ENCODE data around the gene NCAM2. TPM values are rescaled to one million over a fixed set of nuclear protein-coding genes. Genes with fewer than 3 reads are reported as not detected.

Gene NCAM2
- total RNA-seq, 1 experiment from 2014 or later: not detected

DNA sequence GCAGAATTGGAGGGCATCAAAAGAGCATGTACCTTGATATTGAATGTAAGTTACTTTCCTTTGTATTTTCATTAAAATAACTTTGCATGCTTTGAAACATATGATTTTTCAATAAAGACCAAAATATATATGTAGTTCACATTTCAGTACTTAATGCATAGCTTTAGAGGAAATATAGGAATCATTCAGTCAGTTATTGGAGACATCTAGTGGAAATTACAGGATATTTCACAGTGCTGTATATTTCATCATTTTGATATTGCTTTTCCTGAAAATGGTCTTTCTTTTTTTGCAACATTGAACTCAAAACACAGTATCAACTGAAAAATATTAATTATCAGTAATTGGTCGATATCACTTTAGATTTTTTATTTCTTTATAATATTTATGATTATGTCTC is 375.8 kb downstream of the NCAM2 start:
- Mint-ChIP-seq H3K27me3 (ENCODE audit: insufficient read depth, unreplicated experiment) (no peaks in the 10 kb centered on the region), H3K27ac (ENCODE audit: low read depth, unreplicated experiment) (no peak overlapping the region), H3K36me3 (ENCODE audit: insufficient read depth, unreplicated experiment) (no peaks in the 10 kb centered on the region), H3K4me1 (ENCODE audit: insufficient read depth, unreplicated experiment) (no peaks in the 10 kb centered on the region), H3K4me3 (ENCODE audit: unreplicated experiment) (no peak overlapping the region), H3K9me3 (ENCODE audit: unreplicated experiment) (no peaks in the 10 kb centered on the region)
- intact Hi-C loops (cut with micrococcal nuclease): loop anchor here (2.0 kb wide), 1 partner anchor 209 kb away; no protein-coding TSS in a partner anchor
- CTCF ChIA-PET: interaction anchor here (0.7 to 1.3 kb wide), 6 partner anchors 9 to 548 kb away, joined by 3 to 5 read pairs (median 3); no protein-coding TSS in a partner anchor
- DNase-seq (ENCODE audit: unreplicated experiment): peak; percentile 3
- POLR2A ChIA-PET: interaction anchor here (1.2 kb wide), 1 partner anchor 374 kb away, joined by 3 read pairs; no protein-coding TSS in a partner anchor
- TF ChIP-seq, protein P1, sequence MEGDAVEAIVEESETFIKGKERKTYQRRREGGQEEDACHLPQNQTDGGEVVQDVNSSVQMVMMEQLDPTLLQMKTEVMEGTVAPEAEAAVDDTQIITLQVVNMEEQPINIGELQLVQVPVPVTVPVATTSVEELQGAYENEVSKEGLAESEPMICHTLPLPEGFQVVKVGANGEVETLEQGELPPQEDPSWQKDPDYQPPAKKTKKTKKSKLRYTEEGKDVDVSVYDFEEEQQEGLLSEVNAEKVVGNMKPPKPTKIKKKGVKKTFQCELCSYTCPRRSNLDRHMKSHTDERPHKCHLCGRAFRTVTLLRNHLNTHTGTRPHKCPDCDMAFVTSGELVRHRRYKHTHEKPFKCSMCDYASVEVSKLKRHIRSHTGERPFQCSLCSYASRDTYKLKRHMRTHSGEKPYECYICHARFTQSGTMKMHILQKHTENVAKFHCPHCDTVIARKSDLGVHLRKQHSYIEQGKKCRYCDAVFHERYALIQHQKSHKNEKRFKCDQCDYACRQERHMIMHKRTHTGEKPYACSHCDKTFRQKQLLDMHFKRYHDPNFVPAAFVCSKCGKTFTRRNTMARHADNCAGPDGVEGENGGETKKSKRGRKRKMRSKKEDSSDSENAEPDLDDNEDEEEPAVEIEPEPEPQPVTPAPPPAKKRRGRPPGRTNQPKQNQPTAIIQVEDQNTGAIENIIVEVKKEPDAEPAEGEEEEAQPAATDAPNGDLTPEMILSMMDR (IDR thresholded peaks at IDR 0.05; ENCODE audit: unreplicated experiment): no peak
- BruUV-seq (replicated peaks): no TSS peak

DNA sequence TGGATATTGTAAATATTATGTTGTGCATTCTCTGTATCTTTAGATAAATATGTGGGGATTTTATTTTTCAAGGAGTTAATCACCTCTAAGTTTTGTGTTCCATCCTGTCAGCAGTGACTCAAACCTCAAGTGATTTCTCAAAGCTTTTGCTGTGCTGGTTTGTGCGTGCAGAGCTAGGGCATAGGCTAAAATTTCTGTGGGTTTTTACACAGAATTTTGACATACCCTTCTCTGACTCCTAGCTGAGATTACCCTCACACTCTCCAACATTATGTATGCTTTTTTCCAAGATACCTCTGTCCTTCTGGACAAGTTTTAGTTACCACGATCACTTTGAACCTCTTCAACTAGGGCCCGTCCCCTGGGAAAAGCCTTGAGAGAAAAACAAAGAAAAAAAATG is 384.9 kb downstream of the NCAM2 start:
- ChIA-PET POLR2A (interaction anchor here (0.7 kb wide), 1 partner anchor 503 kb away, joined by 3 read pairs; no protein-coding TSS in a partner anchor), CTCF (no interaction called here)
- H3K36me3 Mint-ChIP-seq (ENCODE audit: insufficient read depth, unreplicated experiment): no peaks in the 10 kb centered on the region
- TF ChIP-seq, protein P1 (IDR thresholded peaks at IDR 0.05; ENCODE audit: unreplicated experiment): no peak
- H3K4me1 Mint-ChIP-seq (ENCODE audit: insufficient read depth, unreplicated experiment): no peaks in the 10 kb centered on the region
- BruUV-seq (replicated peaks): no TSS peak
- peaks cover 4% of the 10 kb centered on the region for H3K9me3 Mint-ChIP-seq (ENCODE audit: unreplicated experiment)
- no peak overlapping the region for H3K4me3 Mint-ChIP-seq (ENCODE audit: unreplicated experiment)
- H3K27ac Mint-ChIP-seq (ENCODE audit: low read depth, unreplicated experiment): peak overlapping the region; percentile 46
- DNase-seq (ENCODE audit: unreplicated experiment): peak; percentile 15
- intact Hi-C loops (cut with micrococcal nuclease): no loop called here
- H3K27me3 Mint-ChIP-seq (ENCODE audit: insufficient read depth, unreplicated experiment): no peaks in the 10 kb centered on the region

DNA sequence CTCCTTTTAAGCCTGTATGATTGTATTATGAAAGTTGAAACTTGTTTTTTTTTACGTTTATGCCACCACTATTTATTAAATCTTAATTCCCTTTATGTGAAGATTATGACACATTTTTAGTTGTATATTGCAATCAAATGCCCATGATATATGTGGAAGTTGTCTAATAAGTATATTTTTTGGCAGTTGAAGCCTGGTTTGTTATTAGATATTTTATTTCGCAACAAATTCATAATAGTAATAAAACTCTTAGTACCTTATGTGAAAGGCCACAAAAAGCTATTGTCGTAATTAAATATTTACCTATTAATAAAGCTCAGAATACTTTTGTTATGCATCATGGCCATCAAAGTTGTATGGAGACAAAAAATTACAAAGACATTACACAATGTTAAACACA is 386.8 kb downstream of the NCAM2 start:
- no peak for DNase-seq (ENCODE audit: unreplicated experiment)
- intact Hi-C loops (cut with micrococcal nuclease): no loop called here
- Mint-ChIP-seq H3K4me1 (ENCODE audit: insufficient read depth, unreplicated experiment) (no peaks in the 10 kb centered on the region), H3K27ac (ENCODE audit: low read depth, unreplicated experiment) (no peak overlapping the region), H3K27me3 (ENCODE audit: insufficient read depth, unreplicated experiment) (no peaks in the 10 kb centered on the region), H3K4me3 (ENCODE audit: unreplicated experiment) (no peak overlapping the region), H3K36me3 (ENCODE audit: insufficient read depth, unreplicated experiment) (no peaks in the 10 kb centered on the region), H3K9me3 (ENCODE audit: unreplicated experiment) (peaks cover 18% of the 10 kb centered on the region)
- ChIA-PET POLR2A (no interaction called here), CTCF (no interaction called here)
- TF ChIP-seq, protein P1 (IDR thresholded peaks at IDR 0.05; ENCODE audit: unreplicated experiment): no peak
- BruUV-seq (replicated peaks): no TSS peak

DNA sequence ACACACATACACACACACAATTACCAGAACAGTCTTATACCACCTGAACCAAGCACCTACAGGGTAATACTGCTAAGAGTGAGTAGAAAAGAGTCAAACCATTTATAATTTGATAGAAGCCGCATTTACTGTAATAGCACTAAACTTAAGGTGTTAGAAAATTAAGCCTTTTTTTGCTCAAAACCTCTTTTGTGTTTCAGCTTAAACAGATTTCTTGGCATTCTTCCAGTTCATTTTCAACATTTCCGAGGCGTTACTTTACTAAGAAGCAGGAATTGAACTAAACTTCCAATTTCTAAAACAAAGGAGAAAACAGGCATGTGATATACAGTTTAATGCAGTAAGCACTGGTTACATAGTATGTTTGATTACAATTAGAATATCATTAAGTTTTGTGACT is 387.2 kb downstream of the NCAM2 start:
- ChIA-PET POLR2A (no interaction called here), CTCF (no interaction called here)
- H3K4me1 Mint-ChIP-seq (ENCODE audit: insufficient read depth, unreplicated experiment): no peaks in the 10 kb centered on the region
- H3K27me3 Mint-ChIP-seq (ENCODE audit: insufficient read depth, unreplicated experiment): no peaks in the 10 kb centered on the region
- TF ChIP-seq, protein P1 (IDR thresholded peaks at IDR 0.05; ENCODE audit: unreplicated experiment): no peak
- H3K36me3 Mint-ChIP-seq (ENCODE audit: insufficient read depth, unreplicated experiment): no peaks in the 10 kb centered on the region
- BruUV-seq (replicated peaks): no TSS peak
- intact Hi-C loops (cut with micrococcal nuclease): no loop called here
- DNase-seq (ENCODE audit: unreplicated experiment): no peak
- peaks cover 18% of the 10 kb centered on the region for H3K9me3 Mint-ChIP-seq (ENCODE audit: unreplicated experiment)
- H3K27ac Mint-ChIP-seq (ENCODE audit: low read depth, unreplicated experiment): no peak overlapping the region
- no peak overlapping the region for H3K4me3 Mint-ChIP-seq (ENCODE audit: unreplicated experiment)
